GM12878 (cell line): ENCODE data around the gene STK17A. TPM values are rescaled to one million over a fixed set of nuclear protein-coding genes. Genes with fewer than 3 reads are reported as not detected.

Source experiments
- ATAC-seq: fragments of 200-7000 bp; cut with Tn5 transposase; 3 replicates; pipeline ENCODE4 v1.9.1; 2020; ENCODE audit warnings: mild to moderate bottlenecking, moderate library complexity
- BruUV-seq: library from RNA; stranded (reverse); fragments of 400-500 nt; replicated peaks from 2 replicates; lab custom pipeline; 2021; lab: Mats Ljungman, UMichigan
- CTCF ChIA-PET: fragments of 300-600 bp; sonication (Branson Sonifier 250); formaldehyde crosslinking; extraction: SDS; loops from one replicate; lab custom pipeline; 2021; ENCODE audit warnings: inconsistent platforms; lab: Yijun Ruan, JAX
- POLR2A ChIA-PET: fragments of 350-600 bp; formaldehyde crosslinking; extraction: SDS; loops from one replicate; lab custom pipeline; 2021; ENCODE audit warnings: inconsistent platforms; lab: Charles Lee
- RAD21 ChIA-PET: fragments of 300-600 bp; sonication (Branson Sonifier 250); formaldehyde crosslinking; loops from one replicate; lab custom pipeline; 2023; ENCODE audit warnings: antibody characterized with exemption; ENCODE audit not compliant: unreplicated experiment; lab: Charles Lee
- SMC1A ChIA-PET: fragments of 300-600 bp; sonication (Branson Sonifier 250); formaldehyde crosslinking; loops from one replicate; lab custom pipeline; 2023; ENCODE audit not compliant: unreplicated experiment, uncharacterized antibody; lab: Charles Lee
- DNase-seq: peaks from one replicate; pipeline ENCODE4 v3.0.0-alpha.2; 2011; ENCODE audit warnings: low read depth, low spot score
- FAIRE-seq: peaks from 3 replicates; lab custom pipeline; 2011; peaks lifted over from hg19 to GRCh38; lab: Jason Lieb, UNC
- H2AFZ ChIP-seq: 2 replicates; pipeline ENCODE4 v1.6.0; 2011; ENCODE audit warnings: low read depth, low read length, control low read depth; ENCODE audit not compliant: control insufficient read depth
- H3K27ac ChIP-seq: 2 replicates; pipeline ENCODE4 v1.5.1; 2011; ENCODE audit warnings: control low read depth; ENCODE audit not compliant: control insufficient read depth, insufficient read depth
- H3K27me3 ChIP-seq, 2 experiments: replicated peaks in 1 of 2; 2 replicates each; pipeline versions ENCODE4 v1.6.0 to v1.6.1; 2011; ENCODE audit warnings: low read length in 1 of 2; ENCODE audit not compliant: control insufficient read depth in 2 of 2, insufficient read depth in 2 of 2
- H3K36me3 ChIP-seq, 2 experiments: 2 replicates each; pipeline ENCODE4 v1.5.1; 2011; ENCODE audit warnings: low read length in 1 of 2; ENCODE audit not compliant: control insufficient read depth in 2 of 2, insufficient read depth in 2 of 2
- H3K4me1 ChIP-seq: 2 replicates; pipeline ENCODE4 v1.6.1; 2011; ENCODE audit warnings: mild to moderate bottlenecking, low read length, moderate library complexity, mixed read lengths; ENCODE audit not compliant: control insufficient read depth, insufficient read depth
- H3K4me2 ChIP-seq: 2 replicates; pipeline ENCODE4 v1.6.0; 2011; ENCODE audit warnings: control low read depth; ENCODE audit not compliant: control insufficient read depth, insufficient read depth
- H3K4me3 ChIP-seq: fragments of 200-600 bp; sonication (generic); 2 replicates; pipeline ENCODE4 v1.5.1; 2016
- H3K79me2 ChIP-seq: 2 replicates; pipeline ENCODE4 v1.6.0; 2011; ENCODE audit warnings: low read length; ENCODE audit not compliant: control insufficient read depth, insufficient read depth
- H3K9ac ChIP-seq: 2 replicates; pipeline ENCODE4 v1.8.0; 2011; ENCODE audit warnings: low read length, control low read depth, mixed read lengths; ENCODE audit not compliant: control insufficient read depth, insufficient read depth
- H3K9me3 ChIP-seq: replicated peaks from 3 replicates; pipeline ENCODE4 v1.5.1; 2011; ENCODE audit warnings: mild to moderate bottlenecking, low read length; ENCODE audit not compliant: control insufficient read depth, insufficient read depth
- H4K20me1 ChIP-seq: 2 replicates; pipeline ENCODE4 v1.6.0; 2011; ENCODE audit not compliant: control insufficient read depth, insufficient read depth
- ATF2 ChIP-seq: IDR thresholded peaks from 2 replicates; pipeline ENCODE4 v1.6.1; 2012; ENCODE audit warnings: low read length, inconsistent platforms
- ATF3 ChIP-seq: IDR thresholded peaks from 2 replicates; pipeline ENCODE4 v1.6.1; 2011; ENCODE audit warnings: low read depth, mild to moderate bottlenecking, low read length, moderate library complexity, borderline replicate concordance; ENCODE audit errors: extremely low read depth
- CEBPZ ChIP-seq: fragments of 150-350 bp; IDR thresholded peaks from 2 replicates; pipeline ENCODE4 v1.6.1; 2016; ENCODE audit warnings: low read depth, low read length
- CHD2 ChIP-seq: IDR thresholded peaks from 2 replicates; pipeline ENCODE4 v1.6.1; 2011; ENCODE audit warnings: low read depth, low read length, improper control_type of control experiment, borderline replicate concordance
- FOXM1 ChIP-seq: IDR thresholded peaks from 2 replicates; pipeline ENCODE4 v1.6.1; 2012; ENCODE audit warnings: low read depth, mild to moderate bottlenecking, inconsistent platforms, low read length, moderate library complexity
- IRF3 ChIP-seq: fragments of 450-650 bp; IDR thresholded peaks from 2 replicates; pipeline ENCODE4 v1.6.1; 2014; ENCODE audit warnings: mild to moderate bottlenecking
- MTA2 ChIP-seq: fragments of 450-650 bp; IDR thresholded peaks from 2 replicates; pipeline ENCODE4 v1.6.1; 2016; ENCODE audit warnings: low read depth, mild to moderate bottlenecking, moderate library complexity
- NR2F1 ChIP-seq: fragments of 450-650 bp; conservative IDR thresholded peaks from 2 replicates; pipeline ENCODE4 v1.6.1; 2017; ENCODE audit warnings: mild to moderate bottlenecking
- RUNX3 ChIP-seq: IDR thresholded peaks from 2 replicates; pipeline ENCODE4 v1.6.1; 2012; ENCODE audit warnings: low read length, inconsistent platforms
- WRNIP1 ChIP-seq: IDR thresholded peaks from 2 replicates; pipeline ENCODE4 v1.6.1; 2011; ENCODE audit warnings: low read depth, low read length, improper control_type of control experiment, borderline replicate concordance
- ZNF217 ChIP-seq: fragments of 450-650 bp; IDR thresholded peaks from 2 replicates; pipeline ENCODE4 v1.6.1; 2017; ENCODE audit warnings: antibody characterized with exemption, mild to moderate bottlenecking
- ZNF274 ChIP-seq: IDR thresholded peaks from one replicate; pipeline ENCODE4 v1.8.0; 2011; ENCODE audit not compliant: insufficient read length, insufficient read depth
- WGBS: methylation state at CpG from one replicate; pipeline ENCODE4 v1.1.6; 2016; ENCODE audit warnings: low lambda C conversion rate; ENCODE audit not compliant: insufficient replicate concordance, insufficient coverage; ENCODE audit errors: missing lambda C conversion rate; 5-methylcytosine and 5-hydroxymethylcytosine counted together
- in situ Hi-C: fragments of 300-500 bp; cut with MboI; formaldehyde crosslinking; loops from 9 replicates; pipeline ENCODE4 v1.14.3; 2018; ENCODE audit warnings: mixed read lengths
- intact Hi-C: fragments of 100-400 bp; cut with micrococcal nuclease; formaldehyde crosslinking; loops from one replicate; pipeline ENCODE4 v1.14.2; 2022; ENCODE audit not compliant: unreplicated experiment
- polyA plus RNA-seq, 11 experiments: library from polyadenylated mRNA; depleted of rRNA in 4 of 11; unstranded in 6 of 11; stranded (reverse) in 5 of 11; fragments of >200 nt; fragmentation: Nextera tagmentation in 4 of 11; fragmentation: Illumina TruSeq in 1 of 11; extraction: Ambion mirVana in 4 of 11; extraction: Trizol in 1 of 11; gene quantifications; 1 replicate in 1 of 11; 2 replicates in 10 of 11; pipeline versions ENCODE4 v1.2.1 to v1.2.3, GENCODE V29; 2011 to 2016; ENCODE audit warnings: inconsistent platforms in 2 of 11, missing spikeins in 2 of 11, low read depth in 1 of 11
- total RNA-seq, 4 experiments: library from RNA; depleted of rRNA in 3 of 4; stranded (reverse); fragments of >200 nt in 3 of 4; fragmentation: Illumina TruSeq in 1 of 4; extraction: Trizol in 1 of 4; gene quantifications; 2 replicates each; pipeline versions ENCODE4 v1.2.1 to v1.2.3, GENCODE V29; 2013 to 2021

The STK17A gene
- total and polyA plus RNA-seq, 10 of the 15 experiments (the other 5 are each of a cell fraction or from before 2014, with no cell fraction given): 18.5 to 91.6 (median 70.8) TPM

GRCh38 chr7:43537765-43538403 lies 45.0 kb upstream of the STK17A start (continued):
- TF ChIP-seq IRF3: no peak

- BruUV-seq: no TSS peak
- ATAC-seq (no peak), FAIRE-seq (no peak), DNase-seq (no peak)
- H3K4me1 ChIP-seq: no peaks in the 10 kb centered on the region
- ChIA-PET RAD21 (no interaction called here), POLR2A (no interaction called here), SMC1A (no interaction called here), CTCF (no interaction called here)
- no peak overlapping the region for H3K4me2 ChIP-seq
- no peaks in the 10 kb centered on the region for H4K20me1 ChIP-seq
- H2AFZ ChIP-seq: no peak overlapping the region
- H3K27ac ChIP-seq: no peak overlapping the region
- no peaks in the 10 kb centered on the region for H3K9me3 ChIP-seq
- peaks cover 0 to 4% of the 10 kb centered on the region in 2 experiments; a peak in 1 of 4 replicates for H3K27me3 ChIP-seq
- no peaks in the 10 kb centered on the region for H3K79me2 ChIP-seq
- no peak overlapping the region for H3K9ac ChIP-seq
- in situ Hi-C loops (no loop called here), intact Hi-C loops (no loop called here)
- WGBS: 6% methylated on average over 4 of the region's 4 CpGs
- TF ChIP-seq ZNF274 (no peak), MTA2 (no peak), CEBPZ (no peak), NR2F1 (no peak), ZNF217 (no peak), WRNIP1 (no peak), FOXM1 (no peak), ATF3 (no peak), ATF2 (no peak), RUNX3 (no peak), CHD2 (no peak)
- TF ChIP-seq, all 136 proteins: peak for 0
- no peaks in the 10 kb centered on the region for H3K36me3 ChIP-seq
- no peak overlapping the region for H3K4me3 ChIP-seq
These were observed 44.5 kb upstream of the STK17A start for GRCh38 chr7:43538404-43538771.
